HFF-Myc (cell line): ENCODE data around the gene ZBTB38.

Experiments used
- DNase-seq: peaks from one replicate; pipeline ENCODE4 v3.0.0-alpha.2; 2011; ENCODE audit warnings: low read depth; ENCODE audit errors: extremely low read depth
- H3K4me3 ChIP-seq: replicated peaks from 2 replicates; pipeline ENCODE4 v1.5.1; 2011; ENCODE audit warnings: low read depth, mild to moderate bottlenecking, control low read depth, low read length
- CTCF ChIP-seq: IDR thresholded peaks from 2 replicates; pipeline ENCODE4 v1.5.1; 2012; ENCODE audit warnings: mild to moderate bottlenecking, low read depth, low read length, control low read depth; ENCODE audit errors: missing control alignments

Gene ZBTB38

GRCh38 chr3:141373768-141374526 lies 5.6 kb downstream of the ZBTB38 start:
- no peak for DNase-seq
- TF ChIP-seq CTCF = no peak
- no peak overlapping the region for H3K4me3 ChIP-seq

- H3K4me3 ChIP-seq = no peak overlapping the region
- DNase-seq = no peak
- no peak for TF ChIP-seq CTCF
These were observed 7.3 kb downstream of the ZBTB38 start for GRCh38 chr3:141375381-141376301.

- TF ChIP-seq CTCF = no peak
- no peak overlapping the region for H3K4me3 ChIP-seq
- no peak for DNase-seq
These were observed 9.1 kb downstream of the ZBTB38 start for GRCh38 chr3:141377377-141377776.

GRCh38 chr3:141378556-141378955 lies 10.3 kb downstream of the ZBTB38 start:
- DNase-seq = no peak
- H3K4me3 ChIP-seq = no peak overlapping the region
- TF ChIP-seq CTCF = no peak

GRCh38 chr3:141379250-141379966 lies 11.1 kb downstream of the ZBTB38 start:
- DNase-seq = no peak
- H3K4me3 ChIP-seq = no peak overlapping the region
- no peak for TF ChIP-seq CTCF

- no peak for TF ChIP-seq CTCF
- H3K4me3 ChIP-seq = no peak overlapping the region
- no peak for DNase-seq
These were observed 12.0 kb downstream of the ZBTB38 start for GRCh38 chr3:141380279-141380678.
